GM21367 (cell line): Measurements from ENCODE around the gene HCLS1.
A peak's percentile ranks its signal among the peaks of the same experiment; 100 is the strongest.
"Not testable (repeated sequence)": the region's sequence is repeated elsewhere in the genome, so short reads cannot be mapped to it uniquely, and the experiment has no call there.

Experiments
- ATAC-seq: cut with Tn5 transposase; IDR thresholded peaks from one replicate; pipeline ENCODE4 v1.9.1; 2021; ENCODE audit not compliant: unreplicated experiment

Gene HCLS1

GRCh38 chr3:121660356-121661171, at the start of gene HCLS1:
HCLS1 (minus strand) TSS chr3:121660903; CDS start chr3:121658347, 2,556 bp downstream.
- peak; percentile 73 for ATAC-seq

- no peak for ATAC-seq
These were observed 49.6 kb upstream of the HCLS1 start for GRCh38 chr3:121710347-121710746.

- ATAC-seq = no peak
These were observed 47.0 kb upstream of the HCLS1 start for GRCh38 chr3:121707531-121708273.

GRCh38 chr3:121705541-121705940, 44.8 kb upstream of the HCLS1 start:
- no peak for ATAC-seq

- no peak for ATAC-seq
These were observed 43.3 kb upstream of the HCLS1 start for GRCh38 chr3:121703973-121704372.

GRCh38 chr3:121698901-121699300, 38.2 kb upstream of the HCLS1 start:
- no peak for ATAC-seq

- ATAC-seq = no peak
These were observed 37.8 kb upstream of the HCLS1 start for GRCh38 chr3:121698476-121698875.

- ATAC-seq = no peak
These were observed 35.5 kb upstream of the HCLS1 start for GRCh38 chr3:121696186-121696585.

- no peak for ATAC-seq
These were observed 31.5 kb upstream of the HCLS1 start for GRCh38 chr3:121692010-121692699.

- ATAC-seq = peak; percentile 74
These were observed 30.2 kb upstream of the HCLS1 start for GRCh38 chr3:121690777-121691405.

- ATAC-seq = not testable (repeated sequence)
These were observed 28.0 kb upstream of the HCLS1 start for GRCh38 chr3:121688747-121689146.

- no peak for ATAC-seq
These were observed 21.1 kb upstream of the HCLS1 start for GRCh38 chr3:121681792-121682191.

GRCh38 chr3:121677141-121677540, 16.4 kb upstream of the HCLS1 start:
- no peak for ATAC-seq

- ATAC-seq = no peak
These were observed 10.0 kb upstream of the HCLS1 start for GRCh38 chr3:121670676-121671075.

GRCh38 chr3:121667333-121667732, 6.6 kb upstream of the HCLS1 start:
- ATAC-seq = no peak

GRCh38 chr3:121665488-121665887, 4.8 kb upstream of the HCLS1 start:
- ATAC-seq = no peak

GRCh38 chr3:121663171-121663847, 2.6 kb upstream of the HCLS1 start:
- ATAC-seq = no peak

- no peak for ATAC-seq
These were observed 2.0 kb upstream of the HCLS1 start for GRCh38 chr3:121662742-121663141.

- ATAC-seq = no peak
These were observed 673 bp upstream of the HCLS1 start for GRCh38 chr3:121661376-121661775.

- no peak for ATAC-seq
These were observed 1.1 kb downstream of the HCLS1 start for GRCh38 chr3:121659586-121659985.
